BE2C (cell line): ENCODE measurements around the gene GNAO1.

Experiments used
- DNase-seq: peaks from one replicate; pipeline ENCODE4 v3.0.0-alpha.2; 2020
- H3K27me3 ChIP-seq: fragments of 250-450 bp; sonication (Bioruptor Pico); 2 replicates; pipeline ENCODE4 v1.5.1; 2020; ENCODE audit warnings: mild to moderate bottlenecking
- H3K36me3 ChIP-seq: fragments of 250-450 bp; sonication (Bioruptor Pico); 2 replicates; pipeline ENCODE4 v1.5.1; 2020; ENCODE audit warnings: mild to moderate bottlenecking
- H3K4me1 ChIP-seq: fragments of 250-450 bp; sonication (Bioruptor Pico); 2 replicates; pipeline ENCODE4 v1.5.1; 2020
- H3K4me3 ChIP-seq: 2 replicates; pipeline ENCODE4 v1.5.1; 2011; ENCODE audit warnings: low read depth, low read length
- H3K9me3 ChIP-seq: fragments of 250-450 bp; sonication (Bioruptor Pico); 2 replicates; pipeline ENCODE4 v1.5.1; 2020
- CTCF ChIP-seq: IDR thresholded peaks from 2 replicates; pipeline ENCODE4 v1.5.1; 2012; ENCODE audit warnings: mild to moderate bottlenecking, low read depth, low read length

GNAO1 gene

GRCh38 chr16:56211435-56211981, 20.2 kb downstream of the GNAO1 start:
- H3K4me1 ChIP-seq, result peaks cover 16% of the 10 kb centered on the region
- TF ChIP-seq CTCF, result no peak
- no peaks in the 10 kb centered on the region for H3K27me3 ChIP-seq
- H3K4me3 ChIP-seq, result no peak overlapping the region
- no peaks in the 10 kb centered on the region for H3K9me3 ChIP-seq
- H3K36me3 ChIP-seq, result peaks cover 48% of the 10 kb centered on the region
- no peak for DNase-seq

GRCh38 chr16:56212144-56212543, 20.9 kb downstream of the GNAO1 start:
- no peak for TF ChIP-seq CTCF
- no peak for DNase-seq
- no peaks in the 10 kb centered on the region for H3K27me3 ChIP-seq

GRCh38 chr16:56221995-56222394, 30.7 kb downstream of the GNAO1 start:
- Histone ChIP-seq H3K9me3 (no peaks in the 10 kb centered on the region), H3K27me3 (no peaks in the 10 kb centered on the region), H3K36me3 (peaks cover 25% of the 10 kb centered on the region), H3K4me3 (no peak overlapping the region), H3K4me1 (peaks cover 26% of the 10 kb centered on the region)
- TF ChIP-seq CTCF, result no peak
- peak; percentile 54 for DNase-seq

More at GRCh38 chr16:56212144-56212543, 20.9 kb downstream of the GNAO1 start:
- Histone ChIP-seq H3K36me3 (peaks cover 47% of the 10 kb centered on the region), H3K4me3 (no peak overlapping the region), H3K9me3 (no peaks in the 10 kb centered on the region), H3K4me1 (peaks cover 16% of the 10 kb centered on the region)

- no peaks in the 10 kb centered on the region for H3K9me3 ChIP-seq
- peaks cover 25% of the 10 kb centered on the region for H3K36me3 ChIP-seq
- no peaks in the 10 kb centered on the region for H3K27me3 ChIP-seq
- H3K4me3 ChIP-seq, result no peak overlapping the region
- no peak for DNase-seq
- peaks cover 26% of the 10 kb centered on the region for H3K4me1 ChIP-seq
- no peak for TF ChIP-seq CTCF
Observed at GRCh38 chr16:56222474-56222997, 31.2 kb downstream of the GNAO1 start.

GRCh38 chr16:56225017-56225742, 33.9 kb downstream of the GNAO1 start:
- Histone ChIP-seq H3K27me3 (no peaks in the 10 kb centered on the region), H3K36me3 (peaks cover 14% of the 10 kb centered on the region), H3K4me1 (peaks cover 37% of the 10 kb centered on the region), H3K9me3 (no peaks in the 10 kb centered on the region), H3K4me3 (no peak overlapping the region)
- no peak for TF ChIP-seq CTCF
- DNase-seq, result no peak

GRCh38 chr16:56226187-56226586, 34.9 kb downstream of the GNAO1 start:
- TF ChIP-seq CTCF, result no peak
- peaks cover 42% of the 10 kb centered on the region for H3K4me1 ChIP-seq
- H3K36me3 ChIP-seq, result peaks cover 14% of the 10 kb centered on the region
- no peak overlapping the region for H3K4me3 ChIP-seq
- no peaks in the 10 kb centered on the region for H3K27me3 ChIP-seq
- no peaks in the 10 kb centered on the region for H3K9me3 ChIP-seq
- DNase-seq, result no peak
